MCF 10A (cell line): ENCODE results near the gene BBS10. TPM values are rescaled to one million over a fixed set of nuclear protein-coding genes. Genes with fewer than 3 reads are reported as not detected.
A peak's percentile ranks its signal among the peaks of the same experiment; 100 is the strongest.

Source experiments
- BruUV-seq: library from RNA; stranded (reverse); fragments of 400-500 nt; replicated peaks from 2 replicates; lab custom pipeline; 2021; lab: Mats Ljungman, UMichigan
- CTCF ChIA-PET: fragments of 300-600 bp; sonication (Branson Sonifier 250); formaldehyde crosslinking; extraction: SDS; loops from one replicate; lab custom pipeline; 2021; ENCODE audit warnings: antibody characterized with exemption, inconsistent platforms; lab: Yijun Ruan, JAX
- POLR2A ChIA-PET: fragments of 300-600, 350-650 bp; sonication (Branson Sonifier 250); formaldehyde crosslinking; extraction: SDS; loops from one replicate; lab custom pipeline; 2020; ENCODE audit warnings: antibody characterized with exemption, inconsistent platforms; lab: Yijun Ruan, JAX
- DNase-seq: peaks from one replicate; pipeline ENCODE4 v3.0.0-alpha.2; 2018; ENCODE audit not compliant: unreplicated experiment
- H3K27ac Mint-ChIP-seq: one replicate; pipeline ENCODE4 v1.8.0; 2022; ENCODE audit warnings: mild to moderate bottlenecking, low read depth, mixed read lengths; ENCODE audit not compliant: unreplicated experiment
- H3K27me3 Mint-ChIP-seq: one replicate; pipeline ENCODE4 v1.8.0; 2022; ENCODE audit warnings: mixed read lengths; ENCODE audit not compliant: insufficient read depth, unreplicated experiment
- H3K36me3 Mint-ChIP-seq: one replicate; pipeline ENCODE4 v1.8.0; 2022; ENCODE audit warnings: mild to moderate bottlenecking, moderate library complexity, mixed read lengths; ENCODE audit not compliant: insufficient read depth, unreplicated experiment
- H3K4me1 Mint-ChIP-seq: one replicate; pipeline ENCODE4 v1.8.0; 2022; ENCODE audit warnings: mixed read lengths; ENCODE audit not compliant: insufficient read depth, unreplicated experiment
- H3K4me3 Mint-ChIP-seq: one replicate; pipeline ENCODE4 v1.8.0; 2022; ENCODE audit warnings: mild to moderate bottlenecking, moderate library complexity, mixed read lengths; ENCODE audit not compliant: unreplicated experiment
- H3K9me3 Mint-ChIP-seq: one replicate; pipeline ENCODE4 v1.8.0; 2022; ENCODE audit warnings: mixed read lengths; ENCODE audit not compliant: unreplicated experiment
- intact Hi-C: fragments of 100-400 bp; cut with micrococcal nuclease; formaldehyde crosslinking; loops from 2 replicates; pipeline ENCODE4 v1.14.1; 2022
- total RNA-seq: library from RNA; stranded (reverse); gene quantifications from 2 replicates; pipeline ENCODE4 v1.2.3, GENCODE V29; 2022
- TF ChIP-seq, protein P1 (sequence below): fragments of 200-600 bp; IDR thresholded peaks from one replicate; pipeline ENCODE4 v1.8.0; 2022; ENCODE audit warnings: antibody characterized with exemption, mild to moderate bottlenecking; ENCODE audit not compliant: unreplicated experiment

The BBS10 gene
- total RNA-seq, 1 experiment from 2014 or later = 5.9 TPM

DNA sequence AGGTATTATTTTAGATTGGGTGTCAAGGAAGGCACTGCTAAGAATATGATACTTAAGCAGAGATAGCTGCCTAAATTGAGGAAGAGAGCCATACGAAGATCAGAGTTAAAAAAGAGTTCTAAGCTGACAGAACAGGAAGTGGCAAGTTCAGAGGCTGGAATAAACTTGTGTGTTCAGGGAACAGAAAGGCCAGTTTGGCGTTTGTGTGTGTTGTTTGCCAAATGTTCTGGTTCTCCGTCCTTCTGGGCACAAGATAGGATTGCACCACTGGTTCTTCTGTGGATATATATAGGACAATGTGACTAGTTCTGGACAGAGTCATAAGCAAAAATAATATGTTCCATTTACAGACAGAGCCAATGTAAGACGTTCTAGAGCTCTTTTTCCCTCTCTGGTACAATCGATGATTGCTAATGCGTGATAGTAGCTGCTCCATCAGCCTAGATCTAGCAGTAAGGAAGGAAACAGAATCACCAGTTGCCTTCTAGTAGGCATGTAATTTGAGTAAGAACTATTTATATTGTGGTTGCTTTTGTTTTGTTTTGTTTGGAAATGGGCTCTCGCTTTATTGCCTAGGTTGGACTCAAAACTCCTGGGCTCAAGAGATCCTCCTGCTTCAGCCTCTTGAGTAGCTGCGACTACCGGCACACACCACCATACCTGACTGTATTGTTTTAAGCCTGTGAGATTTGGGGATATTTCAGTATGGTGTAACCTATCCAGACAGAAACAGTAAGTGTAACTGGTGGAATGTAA, 7.4 kb downstream of the BBS10 start:
- TF ChIP-seq, protein P1, sequence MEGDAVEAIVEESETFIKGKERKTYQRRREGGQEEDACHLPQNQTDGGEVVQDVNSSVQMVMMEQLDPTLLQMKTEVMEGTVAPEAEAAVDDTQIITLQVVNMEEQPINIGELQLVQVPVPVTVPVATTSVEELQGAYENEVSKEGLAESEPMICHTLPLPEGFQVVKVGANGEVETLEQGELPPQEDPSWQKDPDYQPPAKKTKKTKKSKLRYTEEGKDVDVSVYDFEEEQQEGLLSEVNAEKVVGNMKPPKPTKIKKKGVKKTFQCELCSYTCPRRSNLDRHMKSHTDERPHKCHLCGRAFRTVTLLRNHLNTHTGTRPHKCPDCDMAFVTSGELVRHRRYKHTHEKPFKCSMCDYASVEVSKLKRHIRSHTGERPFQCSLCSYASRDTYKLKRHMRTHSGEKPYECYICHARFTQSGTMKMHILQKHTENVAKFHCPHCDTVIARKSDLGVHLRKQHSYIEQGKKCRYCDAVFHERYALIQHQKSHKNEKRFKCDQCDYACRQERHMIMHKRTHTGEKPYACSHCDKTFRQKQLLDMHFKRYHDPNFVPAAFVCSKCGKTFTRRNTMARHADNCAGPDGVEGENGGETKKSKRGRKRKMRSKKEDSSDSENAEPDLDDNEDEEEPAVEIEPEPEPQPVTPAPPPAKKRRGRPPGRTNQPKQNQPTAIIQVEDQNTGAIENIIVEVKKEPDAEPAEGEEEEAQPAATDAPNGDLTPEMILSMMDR = no peak
- peaks cover 10% of the 10 kb centered on the region for H3K4me1 Mint-ChIP-seq
- no peaks in the 10 kb centered on the region for H3K9me3 Mint-ChIP-seq
- DNase-seq = no peak
- POLR2A ChIA-PET = interaction anchor here (0.9 kb wide), 1 partner anchor 309 kb away, joined by 3 read pairs; no protein-coding TSS in a partner anchor
- no peaks in the 10 kb centered on the region for H3K27me3 Mint-ChIP-seq
- H3K27ac Mint-ChIP-seq = no peak overlapping the region
- BruUV-seq = no TSS peak
- peaks cover 4% of the 10 kb centered on the region for H3K36me3 Mint-ChIP-seq
- CTCF ChIA-PET = interaction anchor here (0.6 kb wide), 1 partner anchor 115 kb away, joined by 3 read pairs; no protein-coding TSS in a partner anchor
- H3K4me3 Mint-ChIP-seq = no peak overlapping the region
- intact Hi-C loops = no loop called here

DNA sequence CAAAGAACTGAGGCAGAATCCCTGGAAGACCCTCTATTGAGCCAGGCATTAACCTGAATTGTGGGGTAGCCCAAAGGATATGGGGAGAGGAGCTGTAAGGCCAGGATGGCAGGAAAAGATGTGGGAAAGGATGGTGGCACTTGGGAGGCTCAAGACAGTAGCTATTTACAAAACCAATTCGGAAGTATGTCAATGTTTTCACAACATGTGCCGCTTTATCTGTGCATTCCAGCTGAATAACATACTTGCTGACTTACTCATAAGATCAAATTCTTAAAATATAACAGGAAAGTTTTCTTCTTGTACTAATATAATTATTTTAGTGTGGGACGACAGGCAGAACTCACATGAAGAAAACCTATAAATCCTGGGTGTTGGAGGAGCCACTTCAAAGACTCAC, 10.6 kb downstream of the BBS10 start:
- no peaks in the 10 kb centered on the region for H3K27me3 Mint-ChIP-seq
- no peak overlapping the region for H3K27ac Mint-ChIP-seq
- CTCF ChIA-PET = interaction anchor here (0.6 to 1.0 kb wide), 2 partner anchors 10 to 79 kb away, joined by 3 to 5 read pairs; no protein-coding TSS in a partner anchor
- H3K4me3 Mint-ChIP-seq = no peak overlapping the region
- H3K36me3 Mint-ChIP-seq = no peaks in the 10 kb centered on the region
- peaks cover 6% of the 10 kb centered on the region for H3K9me3 Mint-ChIP-seq
- intact Hi-C loops = no loop called here
- DNase-seq = peak; percentile 17
- no TSS peak for BruUV-seq
- H3K4me1 Mint-ChIP-seq = peaks cover 10% of the 10 kb centered on the region
- TF ChIP-seq, protein P1 = no peak
- POLR2A ChIA-PET = interaction anchor here (0.8 to 1.1 kb wide), 3 partner anchors 11 to 306 kb away, joined by 3 to 5 read pairs (median 4); partner anchors contain the start of genes BBS10 and PHLDA1

DNA sequence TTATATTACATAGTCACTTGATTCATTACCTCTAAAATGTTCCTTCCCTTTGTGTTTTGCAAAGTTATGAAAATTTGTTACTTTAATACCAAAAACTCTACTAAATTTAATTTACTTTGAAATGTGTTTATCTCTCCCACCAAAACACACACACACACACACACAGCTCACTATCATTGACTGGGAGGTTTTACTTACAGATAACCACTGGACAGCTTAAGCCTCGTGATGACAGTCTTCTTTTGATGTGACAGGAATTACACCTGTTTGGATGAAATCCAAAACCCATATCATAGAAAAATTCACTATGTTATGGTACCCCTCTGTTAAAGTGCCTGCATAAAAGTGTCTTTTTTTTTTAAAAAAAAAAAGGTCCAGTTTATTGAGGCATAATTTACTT, 15.6 kb downstream of the BBS10 start:
- ChIA-PET CTCF (interaction anchor here (0.7 kb wide), 1 partner anchor 111 kb away, joined by 3 read pairs; no protein-coding TSS in a partner anchor), POLR2A (interaction anchor here (0.8 kb wide), 1 partner anchor 13 kb away, joined by 3 read pairs; no protein-coding TSS in a partner anchor)
- no peak for DNase-seq
- Mint-ChIP-seq H3K9me3 (peaks cover 6% of the 10 kb centered on the region), H3K27me3 (no peaks in the 10 kb centered on the region), H3K4me3 (no peak overlapping the region), H3K36me3 (no peaks in the 10 kb centered on the region), H3K4me1 (peaks cover 20% of the 10 kb centered on the region), H3K27ac (no peak overlapping the region)
- intact Hi-C loops = no loop called here
- TF ChIP-seq, protein P1 = no peak
- no TSS peak for BruUV-seq

DNA sequence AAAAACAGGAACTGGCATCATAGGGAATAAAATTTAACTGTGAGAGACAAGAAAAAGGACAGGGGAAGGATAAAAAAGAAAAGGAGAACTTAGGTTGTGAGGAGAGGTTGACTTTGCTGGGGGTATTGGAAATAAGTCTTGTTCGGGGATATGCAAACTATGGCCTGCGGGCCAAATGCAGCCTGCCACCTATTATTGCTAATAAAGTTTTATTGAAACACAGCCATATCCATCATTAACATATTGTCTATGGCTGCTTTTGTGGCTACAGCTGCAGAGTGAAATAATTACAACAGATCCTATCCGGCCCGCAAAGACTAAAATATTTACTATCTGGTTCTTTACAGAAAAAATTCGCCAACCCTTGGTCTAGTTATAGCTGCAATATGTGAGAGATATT, 18.6 kb downstream of the BBS10 start:
- intact Hi-C loops = no loop called here
- TF ChIP-seq, protein P1 = no peak
- Mint-ChIP-seq H3K27me3 (no peaks in the 10 kb centered on the region), H3K4me3 (no peak overlapping the region), H3K9me3 (peaks cover 6% of the 10 kb centered on the region), H3K27ac (peak overlapping the region; percentile 33), H3K4me1 (peaks cover 11% of the 10 kb centered on the region), H3K36me3 (no peaks in the 10 kb centered on the region)
- no peak for DNase-seq
- no TSS peak for BruUV-seq
- CTCF ChIA-PET = interaction anchor here (0.6 to 1.3 kb wide), 2 partner anchors 18 to 265 kb away, joined by 3 read pairs; no protein-coding TSS in a partner anchor
- POLR2A ChIA-PET = interaction anchor here (1.3 kb wide), 1 partner anchor 18 kb away, joined by 5 read pairs; the partner anchor contains the start of gene BBS10
